Endothelial cell of umbilical vein (primary cell): ENCODE data around the gene GARIN5B. TPM values are rescaled to one million over a fixed set of nuclear protein-coding genes. Genes with fewer than 3 reads are reported as not detected.

Experiments used
- BruUV-seq: library from RNA; stranded (reverse); fragments of 400-500 nt; replicated peaks from 2 replicates; lab custom pipeline; 2021; lab: Mats Ljungman, UMichigan
- CTCF ChIA-PET: fragments of 300-600, 350-600 bp; sonication (Branson Sonifier 250); formaldehyde crosslinking; loops from one replicate; lab custom pipeline; 2021; ENCODE audit warnings: antibody characterized with exemption, inconsistent platforms; lab: Charles Lee
- POLR2A ChIA-PET: fragments of 300-600, 350-600 bp; sonication (Branson Sonifier 250); formaldehyde crosslinking; loops from one replicate; lab custom pipeline; 2021; ENCODE audit warnings: antibody characterized with exemption, inconsistent platforms; lab: Charles Lee
- DNase-seq: peaks from one replicate; pipeline ENCODE4 v3.0.0-alpha.2; 2011; ENCODE audit warnings: low read depth, low spot score
- FAIRE-seq: peaks from 2 replicates; lab custom pipeline; 2011; peaks lifted over from hg19 to GRCh38; lab: Jason Lieb, UNC
- H2AFZ ChIP-seq: 2 replicates; pipeline ENCODE4 v1.6.0; 2012; ENCODE audit warnings: low read depth, low read length, control low read depth, inconsistent platforms
- H3K27ac ChIP-seq: 2 replicates; pipeline ENCODE4 v1.5.1; 2011; ENCODE audit warnings: low read depth, mild to moderate bottlenecking, control low read depth, low read length, moderate library complexity; ENCODE audit not compliant: insufficient read depth
- H3K27me3 ChIP-seq, 2 experiments: 2 replicates each; pipeline versions ENCODE4 v1.6.0 to v1.6.1; 2011; ENCODE audit warnings: low read length in 2 of 2, mixed read lengths in 1 of 2; ENCODE audit not compliant: control insufficient read depth in 2 of 2, insufficient read depth in 2 of 2
- H3K36me3 ChIP-seq, 2 experiments: 2 replicates in 1 of 2; 3 replicates in 1 of 2; pipeline ENCODE4 v1.5.1; 2011; ENCODE audit warnings: low read length in 2 of 2, mild to moderate bottlenecking in 1 of 2, moderate library complexity in 1 of 2; ENCODE audit not compliant: control insufficient read depth in 2 of 2, insufficient read depth in 2 of 2; ENCODE audit errors: extremely low read depth in 1 of 2
- H3K4me1 ChIP-seq: 3 replicates; pipeline ENCODE4 v1.5.1; 2011; ENCODE audit warnings: mild to moderate bottlenecking, low read length; ENCODE audit not compliant: control insufficient read depth, insufficient read depth; ENCODE audit errors: extremely low read depth
- H3K4me2 ChIP-seq: 2 replicates; pipeline ENCODE4 v1.6.1; 2011; ENCODE audit warnings: low read length, control low read depth, mixed read lengths; ENCODE audit not compliant: insufficient read depth
- H3K4me3 ChIP-seq, 3 experiments: fragments of 200-600 bp in 1 of 3; sonication (generic), shearing (Covaris generic) in 1 of 3; replicated peaks in 1 of 3; 2 replicates each; pipeline ENCODE4 v1.5.1; 2011 to 2016; ENCODE audit warnings: control low read depth in 3 of 3, low read length in 3 of 3, mild to moderate bottlenecking in 2 of 3, inconsistent platforms in 1 of 3, low read depth in 1 of 3, moderate library complexity in 1 of 3; ENCODE audit not compliant: insufficient read depth in 1 of 3
- H3K79me2 ChIP-seq: 2 replicates; pipeline ENCODE4 v1.6.0; 2012; ENCODE audit warnings: low read length, inconsistent platforms; ENCODE audit not compliant: control insufficient read depth, insufficient read depth
- H3K9ac ChIP-seq: replicated peaks from 2 replicates; pipeline ENCODE3; 2011; ENCODE audit warnings: low read length, control low read depth; ENCODE audit not compliant: insufficient read depth; ENCODE audit errors: extremely low read depth
- H3K9me1 ChIP-seq: replicated peaks from 3 replicates; pipeline ENCODE4 v1.6.0; 2011; ENCODE audit warnings: mild to moderate bottlenecking, low read length; ENCODE audit not compliant: control insufficient read depth, insufficient read depth; ENCODE audit errors: extremely low read depth
- H3K9me3 ChIP-seq: replicated peaks from 2 replicates; pipeline ENCODE4 v1.5.1; 2012; ENCODE audit warnings: low read length, inconsistent platforms; ENCODE audit not compliant: control insufficient read depth, insufficient read depth
- H4K20me1 ChIP-seq: replicated peaks from 2 replicates; pipeline ENCODE3; 2011; ENCODE audit warnings: mild to moderate bottlenecking, low read length; ENCODE audit not compliant: control insufficient read depth, insufficient read depth; ENCODE audit errors: extremely low read depth
- CTCF ChIP-seq, 2 donors: IDR thresholded peaks; 1 replicate in 1 of 2; 2 replicates in 1 of 2; pipeline ENCODE4 v1.5.1; 2011; ENCODE audit warnings: low read length in 2 of 2, mild to moderate bottlenecking in 2 of 2, moderate library complexity in 2 of 2, control low read depth in 1 of 2, inconsistent platforms in 1 of 2, low read depth in 1 of 2; ENCODE audit not compliant: insufficient read depth in 1 of 2; ENCODE audit errors: extremely low read depth in 1 of 2
- EZH2 ChIP-seq: IDR thresholded peaks from 2 replicates; pipeline ENCODE4 v1.6.1; 2012; ENCODE audit warnings: borderline replicate concordance, low read depth, mild to moderate bottlenecking, moderate library complexity, low read length, inconsistent platforms; ENCODE audit not compliant: severe bottlenecking
- FOS ChIP-seq: IDR thresholded peaks from 2 replicates; pipeline ENCODE4 v1.6.1; 2011; ENCODE audit warnings: mild to moderate bottlenecking, low read length, moderate library complexity, borderline replicate concordance; ENCODE audit not compliant: insufficient read depth
- GATA2 ChIP-seq: IDR thresholded peaks from 2 replicates; pipeline ENCODE4 v1.7.0; 2011; ENCODE audit warnings: low read depth, mild to moderate bottlenecking, moderate library complexity, mixed read lengths, low read length; ENCODE audit not compliant: insufficient read length, insufficient read depth
- MAX ChIP-seq: IDR thresholded peaks from 2 replicates; pipeline ENCODE4 v1.6.1; 2011; ENCODE audit not compliant: insufficient read depth, insufficient read length
- MYC ChIP-seq: IDR thresholded peaks from one replicate; pipeline ENCODE4 v1.6.1; 2011; ENCODE audit warnings: mild to moderate bottlenecking, low read depth, low read length
- POLR2A ChIP-seq: IDR thresholded peaks from 2 replicates; pipeline ENCODE4 v1.6.1; 2012; ENCODE audit warnings: low read depth, mild to moderate bottlenecking, control low read depth, low read length
- POLR2AphosphoS5 ChIP-seq: IDR thresholded peaks from 2 replicates; pipeline ENCODE4 v1.6.1; 2012; ENCODE audit warnings: low read depth, mild to moderate bottlenecking, control low read depth, low read length, moderate library complexity; ENCODE audit not compliant: insufficient read depth
- dilution Hi-C: fragments of 300-500 bp; cut with MboI; formaldehyde crosslinking; loops from one replicate; pipeline ENCODE4 v1.15.0; 2019; ENCODE audit warnings: low sequenced_read_pairs; ENCODE audit not compliant: extremely low pct_ligation_motif_present
- intact Hi-C: fragments of 100-400 bp; cut with micrococcal nuclease; formaldehyde crosslinking; loops from one replicate; pipeline ENCODE4 v1.10.0; 2022
- polyA plus RNA-seq, 4 experiments: library from polyadenylated mRNA; depleted of rRNA in 3 of 4; stranded (reverse) in 3 of 4; unstranded in 1 of 4; fragments of >200 nt; gene quantifications; 2 replicates each; pipeline versions ENCODE4 v1.2.1 to v1.2.3, GENCODE V29; 2011 to 2012; ENCODE audit warnings: missing spikeins in 1 of 4
- total RNA-seq: library from RNA; stranded (reverse); gene quantifications from 2 replicates; pipeline ENCODE4 v1.2.3, GENCODE V29; 2021

GARIN5B gene
- total and polyA plus RNA-seq, 2 donors (not counting 3 experiments of a cell fraction or from before 2014, with no cell fraction given): not detected

- dilution Hi-C loops (no loop called here), intact Hi-C loops (loop anchor here (2.0 to 10.0 kb wide), 3 partner anchors 76 to 240 kb away; partner anchors contain the start of genes ISOC2, TNNT1, ZNF524 and ZNF865)
- ChIA-PET POLR2A (interaction anchor here (2.4 kb wide), 2 partner anchors 23 to 45 kb away, joined by 9 to 11 read pairs; partner anchors contain the start of genes KMT5C and UBE2S), CTCF (interaction anchor here (0.6 to 2.9 kb wide), 25 partner anchors 9 to 296 kb away, joined by 3 to 51 read pairs (median 5); partner anchors contain the start of genes HSPBP1, KMT5C and PPP6R1)
- no peaks in the 10 kb centered on the region for H3K27me3 ChIP-seq
- peaks cover 11 to 20% of the 10 kb centered on the region in 2 experiments for H3K36me3 ChIP-seq
- peak within 1 kb of the TSS; percentile 67 for H3K9ac ChIP-seq
- peaks cover 4% of the 10 kb centered on the region for H4K20me1 ChIP-seq
- FAIRE-seq (no peak), DNase-seq (no peak)
- H3K4me2 ChIP-seq: peak within 1 kb of the TSS; percentile 86
- TF ChIP-seq POLR2A (no peak), MYC (no peak), FOS (no peak), GATA2 (no peak), POLR2AphosphoS5 (no peak), MAX (no peak), EZH2 (no peak), CTCF (IDR thresholded peaks at IDR 0.05; ENCODE audit: extremely low read depth in 1 of 2, insufficient read depth in 1 of 2, low read depth in 1 of 2, low read length in 2 of 2) (no peak)
- peak within 1 kb of the TSS in 2 of 3 experiments; percentile 39 to 58 for H3K4me3 ChIP-seq
- H3K9me3 ChIP-seq: no peaks in the 10 kb centered on the region
- no peaks in the 10 kb centered on the region for H3K9me1 ChIP-seq
- H3K79me2 ChIP-seq: peaks cover 36% of the 10 kb centered on the region
- H3K27ac ChIP-seq: peak within 1 kb of the TSS; percentile 75
- H2AFZ ChIP-seq: peak within 1 kb of the TSS; percentile 73
- peaks cover 31% of the 10 kb centered on the region for H3K4me1 ChIP-seq
- no TSS peak for BruUV-seq
Observed at GRCh38 chr19:55384131-55384919, 21.3 kb upstream of the GARIN5B start, which contains the start of gene TMEM238. Gene TMEM238 (minus strand): TSS chr19:55384292. CDS start chr19:55384259, 33 bp downstream.
